ENCODE results near the gene KRTAP20-1.

Gene KRTAP20-1

GRCh38 chr21:30579346-30579745 is 36.9 kb upstream of the KRTAP20-1 start:
- Histone ChIP-seq H3K9me3 (ENCODE audit: control insufficient read depth, insufficient read depth, low read length) (no peaks in the 10 kb centered on the region), H3F3A (ENCODE audit: control insufficient read depth, insufficient read depth) (no peaks in the 10 kb centered on the region), H4K20me1 (ENCODE audit: control insufficient read depth, insufficient read depth, low read depth, low read length) (no peaks in the 10 kb centered on the region), H3K4me1 (ENCODE audit: control insufficient read depth, low read length) (no peaks in the 10 kb centered on the region), H3K27me3 (ENCODE audit: control insufficient read depth, low read length) (no peaks in the 10 kb centered on the region), H3K4me2 (ENCODE audit: low read length) (no peak overlapping the region), H3K27ac (ENCODE audit: low read depth, low read length) (no peak overlapping the region), H3K4me3 (ENCODE audit: low read length) (no peak overlapping the region), H3K79me2 (ENCODE audit: control insufficient read depth, low read length) (no peaks in the 10 kb centered on the region), H3K9me2 (replicated peaks; ENCODE audit: control insufficient read depth, low read length) (no peaks in the 10 kb centered on the region), H3K36me3 (ENCODE audit: control insufficient read depth, low read length) (no peaks in the 10 kb centered on the region)
- TF ChIP-seq CTCF (IDR thresholded peaks at IDR 0.05; ENCODE audit: low read depth, low read length, poor library complexity, severe bottlenecking) (no peak), EZH2phosphoT487 (IDR thresholded peaks at IDR 0.05; ENCODE audit: borderline replicate concordance, low read length) (no peak)

- no peaks in the 10 kb centered on the region for H3K79me2 ChIP-seq (ENCODE audit: control insufficient read depth, low read length)
- no peak overlapping the region for H3K27ac ChIP-seq (ENCODE audit: low read depth, low read length)
- H3K36me3 ChIP-seq (ENCODE audit: control insufficient read depth, low read length), result no peaks in the 10 kb centered on the region
- no peak overlapping the region for H3K4me3 ChIP-seq (ENCODE audit: low read length)
- no peaks in the 10 kb centered on the region for H3K27me3 ChIP-seq (ENCODE audit: control insufficient read depth, low read length)
- no peaks in the 10 kb centered on the region for H3K9me2 ChIP-seq (replicated peaks; ENCODE audit: control insufficient read depth, low read length)
- no peaks in the 10 kb centered on the region for H4K20me1 ChIP-seq (ENCODE audit: control insufficient read depth, insufficient read depth, low read depth, low read length)
- no peaks in the 10 kb centered on the region for H3K4me1 ChIP-seq (ENCODE audit: control insufficient read depth, low read length)
- no peak overlapping the region for H3K4me2 ChIP-seq (ENCODE audit: low read length)
- H3F3A ChIP-seq (ENCODE audit: control insufficient read depth, insufficient read depth), result no peaks in the 10 kb centered on the region
- H3K9me3 ChIP-seq (ENCODE audit: control insufficient read depth, insufficient read depth, low read length), result no peaks in the 10 kb centered on the region
- TF ChIP-seq CTCF (IDR thresholded peaks at IDR 0.05; ENCODE audit: low read depth, low read length, poor library complexity, severe bottlenecking) (no peak), EZH2phosphoT487 (IDR thresholded peaks at IDR 0.05; ENCODE audit: borderline replicate concordance, low read length) (no peak)
These were observed 36.1 kb upstream of the KRTAP20-1 start for GRCh38 chr21:30580132-30580531.

- no peak overlapping the region for H3K4me3 ChIP-seq (ENCODE audit: low read length)
- TF ChIP-seq CTCF (IDR thresholded peaks at IDR 0.05; ENCODE audit: low read depth, low read length, poor library complexity, severe bottlenecking) (no peak), EZH2phosphoT487 (IDR thresholded peaks at IDR 0.05; ENCODE audit: borderline replicate concordance, low read length) (no peak)
- no peaks in the 10 kb centered on the region for H3K27me3 ChIP-seq (ENCODE audit: control insufficient read depth, low read length)
- H4K20me1 ChIP-seq (ENCODE audit: control insufficient read depth, insufficient read depth, low read depth, low read length), result no peaks in the 10 kb centered on the region
- no peaks in the 10 kb centered on the region for H3K79me2 ChIP-seq (ENCODE audit: control insufficient read depth, low read length)
- no peaks in the 10 kb centered on the region for H3K9me3 ChIP-seq (ENCODE audit: control insufficient read depth, insufficient read depth, low read length)
- H3K4me2 ChIP-seq (ENCODE audit: low read length), result no peak overlapping the region
- no peaks in the 10 kb centered on the region for H3K4me1 ChIP-seq (ENCODE audit: control insufficient read depth, low read length)
- no peaks in the 10 kb centered on the region for H3F3A ChIP-seq (ENCODE audit: control insufficient read depth, insufficient read depth)
- no peaks in the 10 kb centered on the region for H3K9me2 ChIP-seq (replicated peaks; ENCODE audit: control insufficient read depth, low read length)
- no peak overlapping the region for H3K27ac ChIP-seq (ENCODE audit: low read depth, low read length)
- H3K36me3 ChIP-seq (ENCODE audit: control insufficient read depth, low read length), result no peaks in the 10 kb centered on the region
These were observed 33.4 kb upstream of the KRTAP20-1 start for GRCh38 chr21:30582870-30583269.

- H3F3A ChIP-seq (ENCODE audit: control insufficient read depth, insufficient read depth), result no peaks in the 10 kb centered on the region
- TF ChIP-seq EZH2phosphoT487 (IDR thresholded peaks at IDR 0.05; ENCODE audit: borderline replicate concordance, low read length) (no peak), CTCF (IDR thresholded peaks at IDR 0.05; ENCODE audit: low read depth, low read length, poor library complexity, severe bottlenecking) (no peak)
These were observed 25.9 kb upstream of the KRTAP20-1 start, which contains the start of gene KRTAP22-2 for GRCh38 chr21:30590297-30590696. KRTAP22-2 (minus strand) TSS chr21:30590397.

More at GRCh38 chr21:30590297-30590696, 25.9 kb upstream of the KRTAP20-1 start, which contains the start of gene KRTAP22-2:
- H3K4me1 ChIP-seq (ENCODE audit: control insufficient read depth, low read length), result no peaks in the 10 kb centered on the region
- H3K4me2 ChIP-seq (ENCODE audit: low read length), result no peak within 1 kb of the TSS
- H3K9me3 ChIP-seq (ENCODE audit: control insufficient read depth, insufficient read depth, low read length), result no peaks in the 10 kb centered on the region
- H3K36me3 ChIP-seq (ENCODE audit: control insufficient read depth, low read length), result no peaks in the 10 kb centered on the region
- H3K4me3 ChIP-seq (ENCODE audit: low read length), result no peak within 1 kb of the TSS
- H3K27ac ChIP-seq (ENCODE audit: low read depth, low read length), result no peak within 1 kb of the TSS
- H3K9me2 ChIP-seq (replicated peaks; ENCODE audit: control insufficient read depth, low read length), result no peaks in the 10 kb centered on the region
- no peaks in the 10 kb centered on the region for H3K27me3 ChIP-seq (ENCODE audit: control insufficient read depth, low read length)
- no peaks in the 10 kb centered on the region for H3K79me2 ChIP-seq (ENCODE audit: control insufficient read depth, low read length)
- no peaks in the 10 kb centered on the region for H4K20me1 ChIP-seq (ENCODE audit: control insufficient read depth, insufficient read depth, low read depth, low read length)

Measured in DOHH2 (cell line).